Psoas muscle (tissue), 8 donors: ENCODE results near the gene CDH20. TPM values are rescaled to one million over a fixed set of nuclear protein-coding genes. Genes with fewer than 3 reads are reported as not detected.

ENCODE experiments used
- ATAC-seq, 4 donors: fragments of 200-7000 bp; cut with Tn5 transposase; one replicate each; pipeline ENCODE4 v1.9.1; 2020; ENCODE audit warnings: moderate library complexity in 3 of 4, mild to moderate bottlenecking in 2 of 4
- DNase-seq, 2 donors: peaks; one replicate each; pipeline ENCODE4 v3.0.0-alpha.2; 2020
- H3K27ac ChIP-seq: fragments of 200-600 bp; one replicate; pipeline ENCODE4 v1.8.0; 2022
- H3K27me3 ChIP-seq, 3 donors: fragments of 200-600 bp in 1 of 3; one replicate each; pipeline versions ENCODE4 v1.6.1 to v1.8.0; 2013 to 2022; ENCODE audit warnings: low read length in 2 of 3, mild to moderate bottlenecking in 2 of 3, moderate library complexity in 1 of 3; ENCODE audit not compliant: insufficient read depth in 3 of 3
- H3K36me3 ChIP-seq, 2 donors: fragments of 200-600 bp in 1 of 2; one replicate each; pipeline versions ENCODE4 v1.6.1 to v1.8.0; 2013 to 2022; ENCODE audit warnings: low read depth in 1 of 2, mild to moderate bottlenecking in 1 of 2, moderate library complexity in 1 of 2; ENCODE audit not compliant: insufficient read depth in 1 of 2
- H3K4me1 ChIP-seq: fragments of 200-600 bp; one replicate; pipeline ENCODE4 v1.8.0; 2022
- H3K4me3 ChIP-seq: fragments of 200-600 bp; one replicate; pipeline ENCODE4 v1.8.0; 2022; ENCODE audit warnings: mild to moderate bottlenecking
- H3K9me3 ChIP-seq: fragments of 200-600 bp; one replicate; pipeline ENCODE4 v1.8.0; 2022
- CTCF ChIP-seq: fragments of 200-600 bp; IDR thresholded peaks from one replicate; pipeline ENCODE4 v1.8.0; 2022; ENCODE audit warnings: antibody characterized with exemption
- WGBS, 3 donors: extraction: QIAGEN DNeasy Blood & Tissue Kit; methylation state at CpG; one replicate each; pipeline versions ENCODE4 v1.1.6 to v1.1.7; 2013; 5-methylcytosine and 5-hydroxymethylcytosine counted together
- intact Hi-C, 2 donors: fragments of 100-400 bp; cut with DNase I; formaldehyde crosslinking; loops; one replicate each; pipeline versions ENCODE4 v1.11.0 to v1.14.2; 2022
- polyA plus RNA-seq, 3 donors: library from polyadenylated mRNA; stranded (reverse); fragments of 200-250 nt; gene quantifications; one replicate each; pipeline ENCODE4 v1.2.3, GENCODE V29; 2013
- total RNA-seq, 4 donors: library from RNA; stranded (reverse); fragmentation: NEBNext Ultra II Directional in 2 of 4; extraction: Animal tissue kit (Norgen Biotek cat#: 25700) in 2 of 4; gene quantifications; one replicate each; pipeline versions ENCODE4 v1.2.1 to v1.2.4, GENCODE V29; 2021 to 2023
- donor health status: healthy with polysubstance abuse.
- donor health status: DM: no; HTN: no; CAD: no; lungs with moderate emphysema.
- donor health status: Bipolar disorder and iron deficiency.
- donor health status: healthy.
- donor health status: DM: yes; HTN: yes; CAD: no.
- donor health status: DM: no; HTN: no; CAD: no.
- donor health status: DM: no; HTN: no; CAD: no.
- donor health status: DM: yes; HTN: yes; CAD: no.

The CDH20 gene
- total and polyA plus RNA-seq, 7 donors, result 0.10 to 16.3 (median 2.6) TPM

DNA sequence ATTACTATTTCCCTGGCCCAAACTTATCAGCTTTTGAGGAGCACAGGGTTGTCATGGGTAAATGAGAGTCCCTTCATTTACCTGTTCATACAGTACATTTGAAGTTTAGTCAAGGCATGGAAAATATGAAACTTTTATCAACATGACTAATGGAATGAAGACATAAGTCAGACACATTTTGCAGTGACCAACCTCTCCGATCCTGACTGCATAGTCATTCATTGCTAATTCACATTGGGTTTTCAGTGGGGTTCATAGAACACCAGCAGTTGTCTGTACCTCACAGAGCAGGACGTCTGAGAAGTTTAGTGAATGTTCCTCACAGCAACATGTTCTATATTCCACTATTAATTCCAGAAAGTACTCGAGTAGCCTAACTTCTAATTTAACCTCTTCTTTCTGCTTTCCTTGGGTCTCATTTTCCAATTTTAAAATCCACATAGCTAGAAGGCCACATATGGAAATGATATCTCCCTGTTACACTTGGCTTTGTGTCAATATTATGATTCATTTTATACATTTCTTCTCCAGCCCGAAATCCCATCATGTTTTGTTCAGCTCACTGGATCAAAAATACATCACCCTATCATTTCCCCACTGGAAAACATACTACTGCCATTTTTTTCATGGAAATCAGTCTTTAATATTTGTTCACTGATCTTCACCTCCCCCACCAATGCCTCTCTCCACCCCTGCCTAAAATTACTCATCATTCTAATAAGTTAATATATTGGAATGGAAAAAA, 65.9 kb downstream of the CDH20 start:
- Histone ChIP-seq H3K4me3 (no peak overlapping the region), H3K9me3 (no peaks in the 10 kb centered on the region), H3K27ac (no peak overlapping the region), H3K36me3 (no peaks in the 10 kb centered on the region), H3K4me1 (no peaks in the 10 kb centered on the region), H3K27me3 (no peaks in the 10 kb centered on the region)
- 50 to 55% (median 52%) methylated on average over 4 of the region's 4 CpGs for WGBS, 3 donors
- TF ChIP-seq CTCF, result no peak
- intact Hi-C loops, result no loop called here
- DNase-seq (no peak), ATAC-seq (no peak)

- Histone ChIP-seq H3K4me1 (no peaks in the 10 kb centered on the region), H3K4me3 (no peak overlapping the region), H3K27ac (no peak overlapping the region), H3K27me3 (no peaks in the 10 kb centered on the region), H3K36me3 (no peaks in the 10 kb centered on the region), H3K9me3 (no peaks in the 10 kb centered on the region)
- DNase-seq, result no peak
- no peak for TF ChIP-seq CTCF
- intact Hi-C loops, result no loop called here
- WGBS, 3 donors, result 80 to 83% (median 81%) methylated on average over 3 of the region's 3 CpGs
- no peak for ATAC-seq
Observed at GRCh38 chr18:61400016-61400635, 66.9 kb downstream of the CDH20 start.

GRCh38 chr18:61400716-61401115, 67.5 kb downstream of the CDH20 start:
- 54 to 56% (median 55%) methylated on average over 4 of the region's 4 CpGs for WGBS, 3 donors
- ATAC-seq (no peak), DNase-seq (no peak)
- intact Hi-C loops, result no loop called here
- Histone ChIP-seq H3K27ac (no peak overlapping the region), H3K4me3 (no peak overlapping the region), H3K36me3 (no peaks in the 10 kb centered on the region), H3K9me3 (no peaks in the 10 kb centered on the region), H3K27me3 (no peaks in the 10 kb centered on the region), H3K4me1 (no peaks in the 10 kb centered on the region)
- TF ChIP-seq CTCF, result no peak

- H3K36me3 ChIP-seq, result no peaks in the 10 kb centered on the region
- H3K4me3 ChIP-seq, result no peak overlapping the region
- no peaks in the 10 kb centered on the region for H3K9me3 ChIP-seq
- no peak overlapping the region for H3K27ac ChIP-seq
- ATAC-seq, result no peak
- H3K4me1 ChIP-seq, result no peaks in the 10 kb centered on the region
- intact Hi-C loops, result no loop called here
- TF ChIP-seq CTCF, result no peak
- no peak for DNase-seq
- 12 to 23% (median 17%) methylated on average over 1 of the region's 1 CpG for WGBS, 3 donors
- H3K27me3 ChIP-seq, result no peaks in the 10 kb centered on the region
Observed at GRCh38 chr18:61402726-61403125, 69.5 kb downstream of the CDH20 start.
